Ovary (tissue), 9 donors: ENCODE data around the gene MAU2. TPM values are rescaled to one million over a fixed set of nuclear protein-coding genes. Genes with fewer than 3 reads are reported as not detected.
A peak's percentile ranks its signal among the peaks of the same experiment; 100 is the strongest.
"Not testable (repeated sequence)": the region's sequence is repeated elsewhere in the genome, so short reads cannot be mapped to it uniquely, and the experiment has no call there.

Experiments used
- DNase-seq, 5 donors: peaks; one replicate each; pipeline ENCODE4 v3.0.0-alpha.2; 2019 to 2020
- H3K27ac ChIP-seq, 2 donors: fragments of 200-600 bp; one replicate each; pipeline versions ENCODE4 v1.5.1 to v1.8.0; 2019 to 2022
- H3K27me3 ChIP-seq: fragments of 200-600 bp; one replicate; pipeline ENCODE4 v1.8.0; 2022
- H3K36me3 ChIP-seq: fragments of 200-600 bp; sonication (generic); one replicate; pipeline ENCODE4 v1.5.1; 2019
- H3K4me1 ChIP-seq: one replicate; pipeline ENCODE4 v1.8.1; 2013; ENCODE audit warnings: mild to moderate bottlenecking, moderate library complexity; ENCODE audit not compliant: insufficient read depth
- H3K4me3 ChIP-seq: fragments of 200-600 bp; sonication (generic); one replicate; pipeline ENCODE4 v1.5.1; 2017
- H3K9me3 ChIP-seq, 2 donors: fragments of 200-600 bp in 1 of 2; sonication (generic) in 1 of 2; one replicate each; pipeline versions ENCODE4 v1.5.1 to v1.8.1; 2013 to 2019; ENCODE audit warnings: mild to moderate bottlenecking in 1 of 2, moderate library complexity in 1 of 2
- CTCF ChIP-seq, 3 donors: fragments of 450-650 bp in 2 of 3; fragments of 200-600 bp in 1 of 3; IDR thresholded peaks; one replicate each; pipeline versions ENCODE4 v1.5.1 to v1.8.0; 2016 to 2022; ENCODE audit warnings: antibody characterized with exemption in 3 of 3, mild to moderate bottlenecking in 1 of 3
- EP300 ChIP-seq: sonication (generic); formaldehyde crosslinking; IDR thresholded peaks from one replicate; pipeline ENCODE4 v1.6.1; 2017; ENCODE audit warnings: antibody characterized with exemption
- POLR2A ChIP-seq: fragments of 450-650 bp; IDR thresholded peaks from one replicate; pipeline ENCODE4 v1.6.1; 2017; ENCODE audit warnings: antibody characterized with exemption, mild to moderate bottlenecking, moderate library complexity
- WGBS, 3 donors: extraction: QIAGEN DNeasy Blood & Tissue Kit in 1 of 3; methylation state at CpG; one replicate each; pipeline versions ENCODE4 v1.1.5 to v1.1.7; 2013 to 2017; 5-methylcytosine and 5-hydroxymethylcytosine counted together
- intact Hi-C, 4 donors: fragments of 100-400 bp; cut with DNase I; formaldehyde crosslinking; loops; one replicate each; pipeline versions ENCODE4 v1.11.0 to v1.15.1; 2022 to 2023
- polyA plus RNA-seq, 2 donors: library from polyadenylated mRNA; stranded (reverse); fragments of 200-250 nt in 1 of 2; fragments of 350-450 nt in 1 of 2; fragmentation: Illumina TruSeq in 1 of 2; extraction: RNeasy Lipid Tissue Mini Kit (QIAGEN cat#74804) in 1 of 2; gene quantifications; one replicate each; pipeline ENCODE4 v1.2.3, GENCODE V29; 2013 to 2014
- total RNA-seq, 7 donors: library from RNA; depleted of rRNA in 2 of 7; stranded (reverse); fragments of >200 nt in 2 of 7; fragmentation: NEBNext Ultra II Directional in 3 of 7; extraction: Animal tissue kit (Norgen Biotek cat#: 25700) in 3 of 7; gene quantifications; one replicate each; pipeline versions ENCODE4 v1.1.0 to v1.2.4, GENCODE V29; 2016 to 2023
- donor health status: DM: no; HTN: no; CAD: no; lungs with moderate emphysema.
- donor health status: DM: no; HTN: no; CAD: no.
- donor health status: Bipolar disorder and iron deficiency.
- donor health status: DM: yes; HTN: yes; CAD: no.
- donor health status: DM: no; HTN: no; CAD: no.
- donor health status: DM: yes; HTN: yes; CAD: no.

The MAU2 gene
- total and polyA plus RNA-seq, 9 donors: 12.4 to 77.0 (median 56.8) TPM

GRCh38 chr19:19385896-19386869 is 65.6 kb downstream of the MAU2 start:
- no peaks in the 10 kb centered on the region for H3K4me1 ChIP-seq
- 1% methylated on average over 70 to 75 of the region's 75 CpGs for WGBS, 3 donors
- intact Hi-C loops: no loop called here
- H3K4me3 ChIP-seq: peak overlapping the region; percentile 89
- peak in 3 of 5 donors; percentile 30 to 55 (median 38) for DNase-seq
- H3K27ac ChIP-seq: no peak overlapping the region
- H3K36me3 ChIP-seq: no peaks in the 10 kb centered on the region
- no peaks in the 10 kb centered on the region for H3K9me3 ChIP-seq
- H3K27me3 ChIP-seq: no peaks in the 10 kb centered on the region
- TF ChIP-seq CTCF (IDR thresholded peaks at IDR 0.05): no peak
- TF ChIP-seq POLR2A: no peak
- TF ChIP-seq EP300: no peak

DNA sequence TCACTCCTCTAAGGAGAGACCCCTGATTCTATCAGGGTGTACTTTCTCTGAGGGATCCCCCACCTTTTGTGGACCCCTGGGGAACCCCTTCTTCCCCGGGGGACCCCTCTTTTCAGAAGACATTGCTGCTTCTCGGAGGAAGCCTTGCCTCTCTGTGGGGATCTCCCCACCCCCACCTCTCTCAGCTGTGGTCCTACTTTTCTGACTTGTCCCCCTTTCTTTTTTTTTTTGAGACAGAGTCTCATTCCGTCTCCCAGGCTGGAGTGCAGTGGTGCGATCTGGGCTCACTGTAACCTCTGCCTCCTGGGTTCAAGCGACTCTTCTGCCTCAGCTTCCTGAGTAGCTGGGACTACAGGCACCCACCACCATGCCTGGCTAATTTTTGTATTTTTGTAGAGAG is 66.5 kb downstream of the MAU2 start:
- intact Hi-C loops: no loop called here
- no peaks in the 10 kb centered on the region for H3K36me3 ChIP-seq
- H3K27ac ChIP-seq: no peak overlapping the region
- no peaks in the 10 kb centered on the region for H3K9me3 ChIP-seq
- no peak overlapping the region for H3K4me3 ChIP-seq
- no peak for TF ChIP-seq CTCF (IDR thresholded peaks at IDR 0.05)
- TF ChIP-seq POLR2A: no peak
- no peak for TF ChIP-seq EP300
- H3K4me1 ChIP-seq: no peaks in the 10 kb centered on the region
- H3K27me3 ChIP-seq: no peaks in the 10 kb centered on the region
- no peak for DNase-seq
- 80 to 91% (median 88%) methylated on average over 5 of the region's 5 CpGs for WGBS, 3 donors

GRCh38 chr19:19388568-19389555 is 68.2 kb downstream of the MAU2 start:
- Histone ChIP-seq H3K27me3 (no peaks in the 10 kb centered on the region), H3K9me3 (no peaks in the 10 kb centered on the region), H3K36me3 (no peaks in the 10 kb centered on the region), H3K4me3 (no peak overlapping the region), H3K27ac (no peak overlapping the region), H3K4me1 (no peaks in the 10 kb centered on the region)
- DNase-seq: no peak
- intact Hi-C loops: no loop called here
- TF ChIP-seq EP300: no peak
- TF ChIP-seq CTCF (IDR thresholded peaks at IDR 0.05): no peak
- no peak for TF ChIP-seq POLR2A
- WGBS, 3 donors: 60 to 64% (median 63%) methylated on average over 13 of the region's 13 CpGs

- H3K36me3 ChIP-seq, intact Hi-C loops, H3K27me3 ChIP-seq, H3K4me1 ChIP-seq, H3K9me3 ChIP-seq, DNase-seq, H3K4me3 ChIP-seq, H3K27ac ChIP-seq: not testable (repeated sequence)
- WGBS, 3 donors: 91 to 94% (median 91%) methylated on average over 12 of the region's 12 CpGs
Observed at GRCh38 chr19:19389683-19390082, 69.1 kb downstream of the MAU2 start.

DNA sequence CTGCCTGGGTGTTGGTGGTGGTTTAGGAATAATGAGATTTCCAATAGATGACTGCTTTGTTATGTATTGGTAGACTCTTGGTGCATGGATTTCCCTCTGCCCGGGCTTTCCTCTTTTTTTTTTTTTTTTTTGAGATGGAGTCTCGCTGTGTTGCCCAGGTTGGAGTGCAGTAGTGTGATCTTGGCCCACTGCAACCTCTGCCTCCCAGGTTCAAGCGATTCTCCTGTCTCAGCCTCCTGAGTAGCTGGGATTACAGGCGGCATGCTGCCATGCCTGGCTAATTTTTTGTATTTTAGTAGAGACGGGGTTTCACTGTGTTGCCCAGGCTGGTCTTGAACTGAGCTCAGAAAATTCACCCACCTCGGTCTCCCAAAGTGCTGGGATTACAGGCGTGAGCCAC is 73.7 kb downstream of the MAU2 start:
- intact Hi-C loops, H3K27ac ChIP-seq, H3K9me3 ChIP-seq, H3K4me1 ChIP-seq, H3K27me3 ChIP-seq, H3K4me3 ChIP-seq, H3K36me3 ChIP-seq, DNase-seq: not testable (repeated sequence)
- 93 to 96% (median 94%) methylated on average over 7 of the region's 7 CpGs for WGBS, 3 donors
